GM11168 (cell line): ENCODE measurements around the gene MSI2.
"Not testable (repeated sequence)": the region's sequence is repeated elsewhere in the genome, so short reads cannot be mapped to it uniquely, and the experiment has no call there.

Source experiments
- in situ Hi-C: fragments of 300-500 bp; cut with MboI; formaldehyde crosslinking; loops from one replicate; pipeline ENCODE4 v1.12.0; 2022; ENCODE audit warnings: low sequenced_read_pairs; ENCODE audit not compliant: unreplicated experiment

MSI2 gene

DNA sequence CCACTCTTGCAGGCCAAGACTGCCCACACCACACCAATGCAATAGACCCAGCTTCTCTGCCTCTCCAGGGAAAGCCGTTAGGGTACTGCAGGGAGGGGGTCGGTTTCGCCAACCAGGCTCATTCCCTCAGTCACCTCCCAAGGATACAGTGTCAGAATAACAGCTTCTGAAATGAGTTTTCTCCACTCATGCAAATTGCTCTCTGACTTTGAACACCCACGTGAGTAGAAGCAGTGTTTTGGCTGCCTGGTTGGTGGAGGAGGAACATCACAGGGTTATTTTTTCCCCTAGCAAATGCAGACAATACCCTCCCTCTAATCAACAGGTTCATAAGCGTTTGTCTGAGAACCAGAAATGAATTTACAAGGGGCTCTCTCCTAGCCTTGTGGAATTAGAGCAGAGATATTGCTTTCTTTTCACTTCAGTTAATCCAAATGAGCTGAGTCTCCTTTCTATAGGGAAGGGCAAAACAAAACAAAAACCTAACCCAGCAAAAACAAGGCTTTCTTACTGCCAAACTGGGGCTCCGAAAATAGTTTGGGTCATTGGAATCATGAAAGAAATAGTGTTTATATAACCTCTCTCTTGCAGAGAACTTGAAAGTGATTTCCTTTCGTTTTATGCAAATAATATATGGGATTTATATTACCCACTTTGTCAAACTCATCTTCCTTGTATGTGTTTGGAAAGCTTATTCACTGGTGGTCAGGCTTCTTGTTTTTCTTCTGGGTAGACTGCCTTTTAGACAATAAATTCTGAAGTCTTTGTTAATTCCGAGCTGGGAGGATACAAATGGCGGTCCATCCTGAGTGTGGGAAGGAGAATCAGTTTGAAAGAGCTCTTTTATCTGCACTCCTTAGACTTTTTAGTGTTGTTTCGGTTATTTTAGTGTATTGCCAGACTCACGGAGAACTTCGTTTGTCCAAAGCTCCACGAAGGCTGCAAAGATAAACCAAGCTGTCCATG, 229.9 kb downstream of the MSI2 start:
- in situ Hi-C loops = no loop called here

- in situ Hi-C loops = no loop called here
Observed at GRCh38 chr17:57486882-57487301, 230.6 kb downstream of the MSI2 start.

GRCh38 chr17:57487573-57487972, 231.2 kb downstream of the MSI2 start:
- in situ Hi-C loops = no loop called here

DNA sequence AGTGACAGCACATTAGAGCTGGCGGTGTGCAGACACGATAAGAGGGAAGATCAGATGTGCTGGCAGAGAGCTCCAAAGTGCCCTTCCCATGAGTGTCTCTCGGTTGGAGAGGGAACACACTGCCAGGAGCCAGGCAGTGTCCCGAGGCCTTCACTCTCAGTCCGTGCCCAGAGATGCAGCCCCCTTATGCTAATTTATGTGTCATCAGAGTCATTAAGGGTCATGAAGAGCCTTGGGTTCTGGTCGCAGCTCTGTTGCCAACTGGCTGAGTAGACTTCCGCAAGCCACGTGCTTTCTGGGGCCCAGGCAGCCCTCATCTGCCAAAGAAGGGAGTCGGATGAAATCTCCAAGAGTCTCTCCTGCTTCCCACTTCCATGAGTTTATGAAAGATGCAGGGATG, 232.5 kb downstream of the MSI2 start:
- in situ Hi-C loops = no loop called here

GRCh38 chr17:57489321-57489720, 233.0 kb downstream of the MSI2 start:
- in situ Hi-C loops = no loop called here

DNA sequence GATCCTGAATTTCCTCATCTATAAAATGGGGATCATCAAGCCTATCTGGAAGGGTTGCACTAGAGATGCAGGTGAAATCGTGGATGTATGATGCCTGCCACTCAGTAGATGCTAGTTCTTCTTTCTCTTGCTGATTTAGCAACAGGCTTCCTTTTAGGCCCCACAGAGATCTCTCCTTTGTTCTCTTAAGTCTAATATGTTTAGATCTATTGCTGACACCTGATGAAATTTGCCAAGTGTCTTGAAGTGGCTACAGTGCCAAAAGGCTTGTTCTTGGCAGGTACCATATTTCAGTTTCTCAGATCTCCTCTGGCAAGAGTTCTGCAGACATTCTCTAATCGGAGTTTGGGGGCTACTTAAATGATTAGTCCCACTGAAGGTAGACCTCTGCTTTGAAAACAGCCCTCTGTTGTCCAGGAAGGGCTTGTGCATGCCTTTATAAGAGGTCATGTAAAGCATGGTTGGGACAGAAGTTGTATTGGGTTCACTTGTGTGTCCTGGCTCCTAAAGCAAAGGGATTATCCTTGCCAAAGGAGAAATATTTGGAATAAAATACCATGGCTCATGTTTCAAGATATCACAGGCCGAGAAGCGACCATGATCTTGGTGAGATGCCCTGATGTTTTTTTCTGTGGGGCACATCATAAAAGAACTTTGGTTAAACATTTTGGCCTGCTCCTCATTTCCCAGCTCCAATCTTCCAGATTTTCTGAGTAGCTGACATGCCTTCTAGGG, 234.0 kb downstream of the MSI2 start:
- in situ Hi-C loops = no loop called here

- in situ Hi-C loops = no loop called here
Observed at GRCh38 chr17:57490890-57491289, 234.6 kb downstream of the MSI2 start.

- in situ Hi-C loops = no loop called here
Observed at GRCh38 chr17:57493171-57493570, 236.8 kb downstream of the MSI2 start.

DNA sequence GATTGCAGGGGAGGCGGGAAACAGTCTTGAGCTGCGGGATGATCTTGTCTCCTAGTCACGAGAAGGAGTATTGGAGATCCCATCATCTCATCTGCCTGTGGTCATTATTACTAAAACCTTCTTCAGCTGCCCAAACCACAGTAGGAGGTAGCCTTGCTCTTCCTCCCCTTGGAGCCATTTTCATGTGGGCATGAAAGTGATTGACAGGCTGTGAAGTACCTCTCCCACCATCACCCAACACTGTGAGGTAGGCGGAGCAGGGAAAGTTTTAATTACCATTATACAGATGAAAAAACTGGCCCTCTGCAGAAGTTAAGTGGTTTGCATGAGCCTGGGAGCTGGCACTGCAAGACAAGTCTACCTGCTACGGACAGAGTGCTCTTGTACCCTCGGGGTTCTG, 237.3 kb downstream of the MSI2 start:
- in situ Hi-C loops = no loop called here

GRCh38 chr17:57494443-57494842, 238.1 kb downstream of the MSI2 start:
- in situ Hi-C loops = no loop called here

DNA sequence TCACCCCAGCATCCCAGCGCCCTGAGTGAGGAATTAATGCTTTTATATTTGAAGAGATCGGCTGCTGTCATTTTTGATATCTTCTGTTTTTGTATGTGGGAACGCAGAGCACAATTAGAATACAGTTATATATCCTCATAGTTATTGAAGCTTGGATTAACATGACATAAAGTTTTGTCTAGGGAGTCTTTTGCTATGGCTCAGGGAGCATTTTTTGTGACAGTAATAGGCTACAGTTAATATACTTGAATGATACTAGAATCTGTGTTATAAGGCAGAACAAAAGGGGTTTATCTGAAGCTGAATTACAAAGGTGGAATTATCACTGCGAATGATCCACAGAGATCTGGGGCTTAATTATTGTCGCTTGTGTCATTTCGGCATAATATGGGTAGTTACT, 239.4 kb downstream of the MSI2 start:
- in situ Hi-C loops = no loop called here

DNA sequence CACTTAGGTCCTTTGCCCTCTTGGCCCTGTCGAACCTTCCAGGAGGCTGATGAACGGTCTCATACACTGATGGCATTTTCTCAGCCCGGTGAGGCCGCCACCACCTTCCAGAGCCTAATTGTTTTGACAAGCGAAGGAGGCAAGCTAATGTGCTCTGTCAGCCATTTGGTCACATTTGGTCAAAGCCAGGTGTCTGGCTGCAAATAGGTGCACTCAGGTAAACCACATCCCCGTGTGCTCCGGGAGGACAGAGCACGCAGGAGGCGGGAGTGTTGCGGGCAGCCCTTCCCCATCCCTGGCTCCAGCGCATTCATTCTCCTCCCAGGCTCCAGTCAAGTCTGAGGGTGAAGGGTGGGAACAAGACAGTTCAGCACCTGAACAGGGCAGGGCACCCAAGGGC, 240.1 kb downstream of the MSI2 start:
- in situ Hi-C loops = no loop called here

- in situ Hi-C loops = no loop called here
Observed at GRCh38 chr17:57498443-57498842, 242.1 kb downstream of the MSI2 start.

- in situ Hi-C loops = not testable (repeated sequence)
Observed at GRCh38 chr17:57499221-57499620, 242.9 kb downstream of the MSI2 start.

GRCh38 chr17:57499648-57500049, 243.3 kb downstream of the MSI2 start:
- in situ Hi-C loops = no loop called here

DNA sequence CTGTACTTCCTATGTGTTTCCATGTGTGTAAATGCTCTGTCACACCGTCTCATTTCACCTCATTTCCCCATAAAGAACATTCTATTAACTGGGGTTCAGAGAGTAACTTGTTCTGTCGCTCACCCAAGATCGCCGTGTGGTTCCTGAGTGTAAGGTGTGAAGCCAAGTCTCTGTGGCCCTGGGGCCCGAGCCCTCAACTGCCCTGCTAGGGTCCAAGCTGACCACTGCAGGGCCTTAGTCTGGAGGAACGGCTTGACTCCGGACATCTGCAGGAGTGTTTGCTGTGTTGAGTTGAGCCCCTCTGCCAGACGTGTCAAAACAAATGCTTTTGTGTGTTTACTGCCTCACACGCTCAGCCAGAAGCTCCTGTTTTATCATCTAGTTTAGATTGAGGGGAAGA, 244.7 kb downstream of the MSI2 start:
- in situ Hi-C loops = no loop called here

- in situ Hi-C loops = no loop called here
Observed at GRCh38 chr17:57502022-57502421, 245.7 kb downstream of the MSI2 start.

- in situ Hi-C loops = no loop called here
Observed at GRCh38 chr17:57502811-57503241, 246.5 kb downstream of the MSI2 start.

DNA sequence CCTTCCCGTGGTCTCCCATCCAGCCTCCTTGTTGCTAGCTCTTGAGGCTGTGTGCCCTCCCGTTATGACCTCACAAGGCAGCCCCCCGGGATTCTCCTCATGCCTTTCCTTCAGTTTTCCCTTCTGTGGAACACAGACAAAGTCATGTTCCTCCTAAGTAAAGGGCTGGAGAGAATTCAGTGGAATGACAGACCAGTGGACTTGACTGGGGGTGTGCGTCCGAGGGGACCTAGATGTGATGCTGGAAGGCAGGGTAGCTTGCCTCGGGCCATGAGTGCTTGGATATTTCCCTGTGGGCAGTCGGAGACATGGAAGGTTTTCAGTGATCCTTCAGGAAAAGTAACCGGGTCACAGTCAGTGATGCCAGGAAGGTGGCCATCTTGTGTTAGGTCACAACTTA, 247.9 kb downstream of the MSI2 start:
- in situ Hi-C loops = no loop called here

DNA sequence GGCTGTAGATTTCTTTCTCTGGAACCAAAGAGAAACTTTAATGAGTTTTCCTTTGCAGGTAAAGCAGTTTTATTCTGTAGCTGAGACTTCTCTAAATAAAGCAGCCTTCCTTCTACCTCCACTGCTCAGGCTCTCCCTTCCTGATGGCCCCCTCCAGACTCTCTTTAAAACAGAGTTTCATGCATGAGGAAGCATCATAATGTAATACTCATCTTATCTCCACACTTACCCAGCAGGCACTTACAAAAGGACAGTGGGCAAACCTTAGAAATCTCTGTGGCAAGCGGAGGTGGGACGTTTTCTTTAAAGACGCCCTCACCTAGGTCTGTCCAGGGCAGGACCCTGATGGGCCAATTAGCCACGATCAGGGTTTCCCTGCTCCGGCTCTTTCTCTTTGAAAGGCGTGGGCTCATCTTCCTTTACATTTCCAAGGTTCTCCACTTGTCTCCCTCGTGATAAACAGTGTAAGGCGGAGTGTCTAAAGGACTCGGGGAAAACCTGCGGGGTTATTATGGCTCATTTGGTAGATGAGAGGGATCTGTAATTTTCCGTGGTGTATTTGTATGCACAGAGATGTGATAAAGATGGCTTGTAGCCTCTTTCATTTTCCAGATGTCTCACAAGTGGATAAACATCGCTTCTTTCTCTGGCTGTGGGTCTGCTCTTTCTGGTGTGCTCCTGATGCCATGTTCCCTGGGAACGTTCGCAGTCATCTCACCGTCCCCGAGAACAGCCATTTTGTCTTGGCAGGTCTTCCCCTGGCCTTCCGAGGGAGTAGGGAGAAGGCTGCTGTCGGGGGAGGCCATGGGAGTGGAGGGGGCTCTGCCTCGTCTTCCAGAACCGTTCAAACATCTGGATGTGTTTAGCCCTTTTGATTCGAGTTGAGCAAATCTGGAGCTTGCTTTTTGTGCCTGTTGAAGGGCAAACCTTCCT, 249.8 kb downstream of the MSI2 start:
- in situ Hi-C loops = no loop called here
